Stimulated activated CD8-positive, alpha-beta memory T cell treated with anti-CD3 and anti-CD28 coated beads, Interleukin-15, amount 100 ng/mL, for 48 hours (primary cell): ENCODE data around the gene SACS.

ENCODE experiments used
- DNase-seq, 2 donors: peaks; one replicate each; pipeline ENCODE4 v3.0.0-alpha.2; 2020; ENCODE audit warnings: low read depth in 2 of 2

The SACS gene

DNA sequence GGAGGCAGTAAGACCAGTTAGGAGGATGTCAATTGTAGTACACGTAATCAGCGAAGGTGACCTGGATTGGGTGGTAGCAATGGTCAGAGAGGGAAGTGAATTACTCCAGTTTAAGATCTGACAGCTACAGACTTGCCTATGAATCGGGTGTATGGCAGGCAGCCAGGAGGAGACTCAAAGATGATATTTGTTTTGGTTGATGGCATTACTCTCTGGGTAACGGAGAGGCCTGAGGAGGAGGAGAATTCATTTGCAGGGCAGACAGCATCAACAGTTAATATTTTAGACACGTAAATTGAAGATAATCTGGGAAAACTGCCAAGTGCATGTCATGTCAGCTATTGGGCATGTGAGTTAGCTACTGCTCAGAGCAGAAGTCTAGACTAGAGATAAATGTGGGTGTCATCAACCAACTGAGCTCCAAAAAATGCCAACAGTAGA is 143.6 kb downstream of the SACS start:
- no peak for DNase-seq

DNA sequence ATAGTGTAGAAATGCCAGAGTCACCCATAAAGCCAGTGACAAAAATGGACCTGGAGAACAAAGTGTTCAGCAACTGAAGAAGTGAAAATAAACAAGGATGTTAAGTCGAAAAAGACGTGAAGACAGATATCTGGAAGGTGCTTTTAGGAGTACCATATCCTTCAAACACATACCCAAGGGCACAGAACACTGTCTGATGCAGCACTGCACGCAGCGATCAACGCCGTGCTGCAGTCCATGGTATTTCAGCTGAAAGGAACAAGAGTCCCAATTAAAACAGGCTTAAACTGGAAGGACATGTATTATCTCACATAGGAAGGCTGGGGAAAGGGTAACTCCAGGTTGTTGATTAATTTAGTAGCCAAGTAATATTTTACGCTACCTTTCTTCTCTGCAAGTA is 144.5 kb downstream of the SACS start:
- no peak for DNase-seq

DNA sequence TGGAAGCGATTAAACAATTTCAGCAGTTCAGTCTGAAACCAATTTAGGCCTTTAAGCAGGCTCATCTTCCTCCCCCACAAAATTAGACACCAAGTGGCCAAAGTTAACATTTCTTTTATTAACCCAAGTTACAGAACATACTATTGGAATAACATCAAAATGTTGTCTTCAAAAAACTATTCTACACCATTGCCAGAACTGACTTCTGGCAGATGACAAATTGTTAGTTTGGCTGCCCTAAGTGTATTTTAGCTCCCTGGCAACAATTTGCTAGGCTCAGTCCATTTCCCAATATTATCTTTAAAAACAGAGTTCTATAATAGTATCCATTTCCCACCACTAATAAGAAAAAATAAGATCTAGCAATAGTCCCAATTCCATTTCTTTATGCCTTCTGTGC is 144.9 kb downstream of the SACS start:
- DNase-seq = no peak

DNA sequence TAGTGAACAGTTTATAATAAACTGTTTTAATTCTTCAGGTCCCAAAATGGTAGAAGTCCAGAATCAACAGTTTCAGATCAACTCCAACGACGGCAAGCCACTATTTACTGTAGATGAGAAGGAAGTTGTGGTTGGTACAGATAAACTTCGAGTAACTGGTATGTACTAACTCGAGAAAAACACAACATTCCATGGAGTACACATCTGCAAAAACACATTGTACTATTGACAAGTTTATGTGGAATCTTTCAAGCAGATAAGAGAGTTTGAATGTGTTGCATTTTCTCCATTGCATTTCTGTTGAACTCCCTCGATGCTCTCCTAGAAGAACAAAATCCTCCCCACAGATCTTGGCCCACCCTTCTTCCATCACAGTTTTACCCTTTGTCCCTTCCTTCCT is 154.2 kb downstream of the SACS start:
- no peak for DNase-seq
